Measurements from ENCODE around the gene HLA-DRB5. TPM values are rescaled to one million over a fixed set of nuclear protein-coding genes. Genes with fewer than 3 reads are reported as not detected.
A peak's percentile ranks its signal among the peaks of the same experiment; 100 is the strongest.
"Not testable (repeated sequence)": the region's sequence is repeated elsewhere in the genome, so short reads cannot be mapped to it uniquely, and the experiment has no call there.

Gene HLA-DRB5
- total RNA-seq, 1 experiment from 2014 or later, result 16.1 TPM

DNA sequence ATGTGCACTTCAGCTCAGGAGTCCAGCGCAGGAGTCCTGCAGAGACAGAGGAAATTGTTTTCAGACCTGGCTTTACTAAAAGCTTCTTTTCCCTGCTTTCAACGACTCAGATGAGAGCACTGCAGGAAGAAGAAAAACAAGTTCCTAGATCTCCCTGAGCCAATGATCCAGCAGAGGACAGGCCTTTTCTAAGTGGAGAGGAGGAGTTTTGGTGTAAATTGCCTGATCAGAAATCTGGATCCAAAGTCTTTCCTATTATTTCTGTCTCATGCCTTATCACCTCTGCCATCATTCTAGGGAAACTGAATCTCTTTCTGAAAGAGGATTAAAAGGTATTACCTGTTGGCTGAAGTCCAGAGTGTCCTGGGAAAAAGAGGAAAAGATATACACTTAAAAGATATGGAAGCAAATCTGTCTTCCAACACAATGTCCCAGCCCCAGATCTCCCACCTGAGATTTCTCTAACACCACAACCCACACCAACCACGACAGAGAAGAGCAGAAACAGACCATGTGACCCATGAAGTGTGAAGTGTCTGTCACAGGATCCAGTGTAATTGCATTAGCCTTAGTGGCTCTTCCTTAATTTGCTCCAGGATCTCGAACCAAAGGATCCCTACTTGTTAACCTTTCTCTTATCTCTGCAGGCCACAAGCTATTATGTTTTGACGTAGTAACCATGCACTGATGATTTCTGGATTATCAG is 23.1 kb upstream of the HLA-DRB5 start:
- Mint-ChIP-seq H3K4me3 (ENCODE audit: low read depth, unreplicated experiment) (no peak overlapping the region), H3K4me1 (ENCODE audit: low read depth, unreplicated experiment) (no peaks in the 10 kb centered on the region), H3K9me3 (ENCODE audit: low read depth, unreplicated experiment) (no peaks in the 10 kb centered on the region), H3K27me3 (ENCODE audit: unreplicated experiment) (peaks cover 12% of the 10 kb centered on the region), H3K27ac (ENCODE audit: unreplicated experiment) (no peak overlapping the region), H3K36me3 (ENCODE audit: insufficient read depth, unreplicated experiment) (peaks cover 6% of the 10 kb centered on the region)
- CTCF ChIA-PET, result interaction anchor here (1.0 kb wide), 1 partner anchor 27 kb away, joined by 4 read pairs; no protein-coding TSS in a partner anchor
- BruUV-seq (replicated peaks), result no TSS peak
- TF ChIP-seq, protein P1, sequence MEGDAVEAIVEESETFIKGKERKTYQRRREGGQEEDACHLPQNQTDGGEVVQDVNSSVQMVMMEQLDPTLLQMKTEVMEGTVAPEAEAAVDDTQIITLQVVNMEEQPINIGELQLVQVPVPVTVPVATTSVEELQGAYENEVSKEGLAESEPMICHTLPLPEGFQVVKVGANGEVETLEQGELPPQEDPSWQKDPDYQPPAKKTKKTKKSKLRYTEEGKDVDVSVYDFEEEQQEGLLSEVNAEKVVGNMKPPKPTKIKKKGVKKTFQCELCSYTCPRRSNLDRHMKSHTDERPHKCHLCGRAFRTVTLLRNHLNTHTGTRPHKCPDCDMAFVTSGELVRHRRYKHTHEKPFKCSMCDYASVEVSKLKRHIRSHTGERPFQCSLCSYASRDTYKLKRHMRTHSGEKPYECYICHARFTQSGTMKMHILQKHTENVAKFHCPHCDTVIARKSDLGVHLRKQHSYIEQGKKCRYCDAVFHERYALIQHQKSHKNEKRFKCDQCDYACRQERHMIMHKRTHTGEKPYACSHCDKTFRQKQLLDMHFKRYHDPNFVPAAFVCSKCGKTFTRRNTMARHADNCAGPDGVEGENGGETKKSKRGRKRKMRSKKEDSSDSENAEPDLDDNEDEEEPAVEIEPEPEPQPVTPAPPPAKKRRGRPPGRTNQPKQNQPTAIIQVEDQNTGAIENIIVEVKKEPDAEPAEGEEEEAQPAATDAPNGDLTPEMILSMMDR (IDR thresholded peaks at IDR 0.05; ENCODE audit: unreplicated experiment), result no peak
- no peak for DNase-seq
- intact Hi-C loops (cut with micrococcal nuclease; ENCODE audit: unreplicated experiment), result no loop called here

DNA sequence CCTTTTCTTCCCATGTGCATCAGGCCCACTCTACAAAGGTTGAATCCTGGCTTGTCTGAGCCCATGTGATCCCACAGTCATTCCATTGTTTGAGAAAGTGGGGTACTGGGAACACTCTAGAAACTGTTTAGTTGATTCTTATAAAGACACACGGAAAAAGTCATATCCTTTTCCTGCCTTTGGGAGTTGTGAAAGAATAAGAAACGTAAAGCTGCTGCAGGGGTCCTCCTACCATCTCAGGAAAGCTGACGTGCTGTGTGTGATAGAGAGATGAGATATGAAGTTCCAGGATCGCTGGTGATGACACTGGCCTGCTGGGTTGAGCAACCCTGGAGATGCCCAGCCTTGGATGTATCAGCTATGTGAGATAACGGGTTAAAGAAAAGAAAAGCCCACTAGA is 21.3 kb upstream of the HLA-DRB5 start:
- no peak overlapping the region for H3K4me3 Mint-ChIP-seq (ENCODE audit: low read depth, unreplicated experiment)
- H3K36me3 Mint-ChIP-seq (ENCODE audit: insufficient read depth, unreplicated experiment), result no peaks in the 10 kb centered on the region
- no peak overlapping the region for H3K27ac Mint-ChIP-seq (ENCODE audit: unreplicated experiment)
- no peaks in the 10 kb centered on the region for H3K9me3 Mint-ChIP-seq (ENCODE audit: low read depth, unreplicated experiment)
- TF ChIP-seq, protein P1 (IDR thresholded peaks at IDR 0.05; ENCODE audit: unreplicated experiment), result no peak
- H3K4me1 Mint-ChIP-seq (ENCODE audit: low read depth, unreplicated experiment), result no peaks in the 10 kb centered on the region
- no TSS peak for BruUV-seq (replicated peaks)
- intact Hi-C loops (cut with micrococcal nuclease; ENCODE audit: unreplicated experiment), result no loop called here
- no peaks in the 10 kb centered on the region for H3K27me3 Mint-ChIP-seq (ENCODE audit: unreplicated experiment)
- DNase-seq, result no peak
- CTCF ChIA-PET, result interaction anchor here (0.5 kb wide), 1 partner anchor 283 kb away, joined by 3 read pairs; no protein-coding TSS in a partner anchor

DNA sequence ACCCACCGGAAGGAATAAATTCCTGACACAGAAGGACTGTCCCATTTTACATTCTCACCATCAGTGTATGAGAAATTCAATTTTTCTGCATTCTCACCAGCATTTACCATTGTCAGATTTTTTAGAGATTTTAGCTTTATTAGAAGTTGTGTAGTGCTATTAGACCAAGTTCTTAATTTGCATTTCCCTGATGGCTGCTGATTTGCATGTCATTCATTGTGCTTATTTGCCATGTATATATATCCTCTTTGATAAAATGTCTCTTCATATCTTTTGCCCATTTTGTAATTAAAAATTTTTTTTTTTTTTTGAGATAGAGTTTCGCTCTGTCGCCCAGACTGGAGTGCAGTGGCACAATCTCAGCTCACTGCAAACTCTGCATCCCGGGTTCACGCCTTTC is 9.8 kb upstream of the HLA-DRB5 start:
- Mint-ChIP-seq H3K27me3 (ENCODE audit: unreplicated experiment) (peaks cover 50% of the 10 kb centered on the region), H3K4me1 (ENCODE audit: low read depth, unreplicated experiment) (no peaks in the 10 kb centered on the region), H3K27ac (ENCODE audit: unreplicated experiment) (no peak overlapping the region), H3K4me3 (ENCODE audit: low read depth, unreplicated experiment) (no peak overlapping the region), H3K36me3 (ENCODE audit: insufficient read depth, unreplicated experiment) (no peaks in the 10 kb centered on the region), H3K9me3 (ENCODE audit: low read depth, unreplicated experiment) (no peaks in the 10 kb centered on the region)
- intact Hi-C loops (cut with micrococcal nuclease; ENCODE audit: unreplicated experiment), result no loop called here
- TF ChIP-seq, protein P1 (IDR thresholded peaks at IDR 0.05; ENCODE audit: unreplicated experiment), result no peak
- no peak for DNase-seq
- no TSS peak for BruUV-seq (replicated peaks)
- CTCF ChIA-PET, result interaction anchor here (0.6 kb wide), 1 partner anchor 38 kb away, joined by 3 read pairs; no protein-coding TSS in a partner anchor

DNA sequence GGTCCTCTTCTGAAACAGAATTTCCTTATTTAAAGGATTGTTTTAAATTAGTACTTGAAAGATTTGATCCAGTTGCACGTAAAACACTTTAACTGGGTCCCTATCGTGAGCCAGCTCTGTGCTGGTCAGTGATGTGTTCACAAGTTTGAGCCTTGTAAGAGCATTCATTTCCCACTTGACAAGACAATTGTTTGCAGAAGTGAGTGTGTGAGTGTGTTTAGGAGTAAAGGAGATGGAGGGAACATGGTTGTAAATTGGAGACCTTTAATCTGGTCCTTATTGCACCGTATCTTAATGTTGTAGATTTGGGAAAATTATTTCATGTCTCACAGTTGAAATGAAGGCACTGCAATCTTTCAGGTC is 325 bp upstream of the HLA-DRB5 start:
- BruUV-seq (replicated peaks); DNase-seq; H3K36me3 Mint-ChIP-seq (ENCODE audit: insufficient read depth, unreplicated experiment); intact Hi-C loops (cut with micrococcal nuclease; ENCODE audit: unreplicated experiment); H3K27ac Mint-ChIP-seq (ENCODE audit: unreplicated experiment); H3K4me1 Mint-ChIP-seq (ENCODE audit: low read depth, unreplicated experiment); H3K9me3 Mint-ChIP-seq (ENCODE audit: low read depth, unreplicated experiment); CTCF ChIA-PET: not testable (repeated sequence)
- H3K27me3 Mint-ChIP-seq (ENCODE audit: unreplicated experiment), result peaks cover 21% of the 10 kb centered on the region
- H3K4me3 Mint-ChIP-seq (ENCODE audit: low read depth, unreplicated experiment), result peak overlapping the region; percentile 68

All from Calu3 (cell line).